AG04449 (cell line): ENCODE results near the gene CLIC1.
A peak's percentile ranks its signal among the peaks of the same experiment; 100 is the strongest.

Experiments used
- CTCF ChIA-PET: fragments of 350-600 bp; formaldehyde crosslinking; extraction: SDS; loops from one replicate; lab custom pipeline; 2021; ENCODE audit warnings: antibody characterized with exemption; lab: Yijun Ruan, JAX
- POLR2A ChIA-PET: fragments of 400-600, 350-600 bp; formaldehyde crosslinking; extraction: SDS; loops from one replicate; lab custom pipeline; 2020; ENCODE audit warnings: antibody characterized with exemption, inconsistent platforms; lab: Yijun Ruan, JAX
- DNase-seq: peaks from one replicate; pipeline ENCODE4 v3.0.0-alpha.2; 2010; ENCODE audit warnings: low read depth, low spot score
- H3K4me3 ChIP-seq: 2 replicates; pipeline ENCODE4 v1.5.1; 2011; ENCODE audit warnings: low read depth, mild to moderate bottlenecking, control low read depth, low read length
- TF ChIP-seq, protein P1 (sequence below): IDR thresholded peaks from one replicate; pipeline ENCODE4 v1.5.1; 2011; ENCODE audit warnings: mild to moderate bottlenecking, moderate library complexity, low read length, control low read depth, inconsistent platforms; ENCODE audit not compliant: insufficient read depth; ENCODE audit errors: missing control alignments

CLIC1 gene

DNA sequence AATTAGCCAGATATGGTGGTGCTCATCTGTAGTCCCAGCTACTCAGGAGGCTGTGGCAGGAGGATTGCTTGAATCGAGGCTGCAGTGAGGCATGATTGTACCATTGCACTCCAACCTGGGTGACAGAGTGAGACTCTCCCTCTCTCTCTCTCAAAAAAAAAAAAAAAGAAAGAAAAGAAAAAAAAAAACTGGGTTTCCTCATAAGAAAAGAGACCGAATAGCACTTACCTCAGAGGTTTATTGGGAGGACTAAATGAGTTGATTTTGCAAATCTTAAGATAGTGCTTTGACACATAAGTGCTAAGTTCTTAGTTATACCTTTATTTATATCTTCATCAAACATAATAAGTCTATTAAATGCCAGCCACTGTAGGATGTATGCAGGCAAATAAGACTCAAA, 34.5 kb upstream of the CLIC1 start:
- ChIA-PET CTCF (interaction anchor here (0.5 to 3.4 kb wide), 17 partner anchors 8 to 172 kb away, joined by 3 to 29 read pairs (median 8); partner anchors contain the start of genes ABHD16A, LSM2, LY6G5C and MSH5), POLR2A (interaction anchor here (0.5 to 1.4 kb wide), 2 partner anchors 10 to 25 kb away, joined by 3 read pairs; partner anchors contain the start of gene VARS1)
- TF ChIP-seq, protein P1, sequence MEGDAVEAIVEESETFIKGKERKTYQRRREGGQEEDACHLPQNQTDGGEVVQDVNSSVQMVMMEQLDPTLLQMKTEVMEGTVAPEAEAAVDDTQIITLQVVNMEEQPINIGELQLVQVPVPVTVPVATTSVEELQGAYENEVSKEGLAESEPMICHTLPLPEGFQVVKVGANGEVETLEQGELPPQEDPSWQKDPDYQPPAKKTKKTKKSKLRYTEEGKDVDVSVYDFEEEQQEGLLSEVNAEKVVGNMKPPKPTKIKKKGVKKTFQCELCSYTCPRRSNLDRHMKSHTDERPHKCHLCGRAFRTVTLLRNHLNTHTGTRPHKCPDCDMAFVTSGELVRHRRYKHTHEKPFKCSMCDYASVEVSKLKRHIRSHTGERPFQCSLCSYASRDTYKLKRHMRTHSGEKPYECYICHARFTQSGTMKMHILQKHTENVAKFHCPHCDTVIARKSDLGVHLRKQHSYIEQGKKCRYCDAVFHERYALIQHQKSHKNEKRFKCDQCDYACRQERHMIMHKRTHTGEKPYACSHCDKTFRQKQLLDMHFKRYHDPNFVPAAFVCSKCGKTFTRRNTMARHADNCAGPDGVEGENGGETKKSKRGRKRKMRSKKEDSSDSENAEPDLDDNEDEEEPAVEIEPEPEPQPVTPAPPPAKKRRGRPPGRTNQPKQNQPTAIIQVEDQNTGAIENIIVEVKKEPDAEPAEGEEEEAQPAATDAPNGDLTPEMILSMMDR, result no peak
- no peak overlapping the region for H3K4me3 ChIP-seq
- no peak for DNase-seq

DNA sequence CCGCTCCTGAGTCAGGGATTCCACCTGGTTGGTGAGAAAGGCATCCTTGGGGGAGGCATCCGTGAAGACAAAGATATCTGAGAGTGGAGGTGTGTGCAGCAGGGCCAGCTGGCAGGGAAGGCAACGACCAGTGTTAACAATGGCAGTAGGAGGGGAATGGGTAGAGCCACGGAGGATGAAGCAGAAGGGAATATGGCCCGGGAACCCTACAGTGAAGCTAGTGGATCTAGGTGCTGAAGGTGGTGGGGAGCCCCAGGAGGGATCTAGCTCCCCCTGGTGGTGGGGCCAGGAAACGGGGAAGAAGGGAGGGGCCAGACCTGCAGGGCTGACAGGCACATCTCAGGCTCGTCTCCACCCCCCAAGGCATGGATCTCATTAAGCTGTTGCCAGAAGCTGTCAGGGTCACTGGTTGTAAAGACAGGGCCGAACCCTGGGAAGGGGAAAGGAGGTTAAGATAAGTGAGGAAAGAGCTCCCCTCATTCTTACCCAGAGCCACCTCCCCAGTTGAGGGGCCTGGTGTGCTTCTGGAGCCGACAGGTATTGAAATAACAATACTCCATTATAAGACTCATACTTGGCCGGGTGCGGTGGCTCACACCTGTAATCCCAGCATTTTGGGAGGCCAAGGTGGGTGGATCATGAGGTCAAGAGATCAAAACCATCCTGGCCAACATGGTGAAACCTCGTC, 33.5 kb upstream of the CLIC1 start:
- ChIA-PET POLR2A (interaction anchor here (0.7 to 1.4 kb wide), 3 partner anchors 26 to 58 kb away, joined by 3 read pairs; partner anchors contain the start of genes CLIC1, HSPA1B and VARS1), CTCF (interaction anchor here (0.6 to 3.4 kb wide), 33 partner anchors 8 to 103 kb away, joined by 3 to 29 read pairs (median 7); partner anchors contain the start of genes ABHD16A, CSNK2B, LSM2 and LY6G5C)
- no peak overlapping the region for H3K4me3 ChIP-seq
- TF ChIP-seq, protein P1, result peak; percentile 78
- no peak for DNase-seq

DNA sequence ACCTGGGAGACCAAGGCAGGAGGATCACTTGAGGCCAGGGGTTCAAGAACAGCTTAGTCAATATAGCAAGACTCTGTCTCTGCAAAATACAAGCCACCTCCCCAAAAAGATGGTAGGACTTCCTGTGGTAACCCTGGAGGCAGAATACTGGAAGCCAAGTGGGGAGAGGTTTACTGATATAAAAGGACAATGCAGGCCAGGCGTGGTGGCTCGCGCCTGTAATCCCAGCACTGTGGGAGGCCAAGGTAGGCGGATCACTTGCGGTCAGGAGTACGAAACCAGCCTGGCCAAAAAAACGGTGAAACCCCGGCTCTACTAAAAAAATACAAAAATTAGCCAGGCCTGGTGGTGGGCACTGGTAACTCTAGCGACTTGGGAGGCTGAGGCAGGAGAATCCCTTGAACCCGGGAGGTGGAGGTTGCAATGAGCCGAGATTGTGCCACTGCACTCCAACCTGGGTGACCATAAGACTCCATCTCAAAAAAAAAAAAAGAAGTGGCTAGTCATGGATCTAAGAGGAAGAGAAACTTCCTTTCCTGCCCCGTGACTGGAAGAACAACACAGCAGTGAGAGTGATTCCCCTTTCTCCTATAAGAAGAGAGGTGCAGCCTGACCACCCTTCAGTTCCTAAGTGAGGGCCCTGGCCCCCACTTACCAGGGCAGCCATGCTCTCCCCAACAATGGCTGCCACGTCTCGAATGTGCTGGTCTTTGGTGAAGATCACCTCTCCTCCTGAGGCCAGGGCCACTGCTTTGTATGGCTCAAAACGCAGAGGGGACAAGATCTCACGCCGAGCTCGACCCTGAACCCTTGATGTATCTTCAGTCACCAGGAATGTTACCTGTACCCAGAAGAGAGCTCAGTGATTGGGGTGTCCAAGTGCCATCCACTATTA, 32.3 kb upstream of the CLIC1 start:
- ChIA-PET CTCF (interaction anchor here (0.9 to 3.4 kb wide), 19 partner anchors 11 to 95 kb away, joined by 3 to 29 read pairs (median 8); partner anchors contain the start of genes ABHD16A, LY6G5C, MSH5 and VARS1), POLR2A (no interaction called here)
- H3K4me3 ChIP-seq, result no peak overlapping the region
- no peak for DNase-seq
- TF ChIP-seq, protein P1, result no peak

DNA sequence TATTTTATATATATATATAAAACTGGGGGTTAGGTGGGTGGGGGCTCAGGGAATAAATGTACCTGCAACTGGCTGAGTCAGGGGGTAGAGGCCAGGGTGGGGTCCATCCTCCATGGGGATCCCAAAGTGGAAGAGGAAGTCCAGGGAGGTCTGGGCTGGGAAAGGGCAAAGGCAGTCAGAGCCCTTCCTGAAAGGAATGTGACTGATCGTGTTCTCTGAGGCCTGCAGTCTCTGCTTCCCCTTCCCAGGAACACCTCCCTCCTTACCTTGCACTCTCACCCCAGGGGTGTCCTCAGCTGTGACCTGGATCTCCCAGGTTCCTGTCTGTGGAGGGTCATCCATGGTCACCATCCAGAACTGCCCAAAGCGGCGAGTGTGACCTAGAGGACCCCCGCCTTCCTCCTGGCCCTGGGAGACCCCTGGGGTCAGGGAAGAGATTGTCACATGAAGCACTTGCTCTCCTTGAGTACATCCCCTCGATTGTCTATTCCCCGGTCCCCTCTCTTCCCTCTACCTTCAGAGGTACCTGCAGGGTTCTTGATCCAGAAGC, 30.8 kb upstream of the CLIC1 start:
- TF ChIP-seq, protein P1, result no peak
- ChIA-PET CTCF (interaction anchor here (0.8 to 0.9 kb wide), 2 partner anchors 14 to 26 kb away, joined by 3 to 4 read pairs; no protein-coding TSS in a partner anchor), POLR2A (interaction anchor here (1.2 kb wide), 1 partner anchor 60 kb away, joined by 4 read pairs; the partner anchor contains the start of gene HSPA1B)
- no peak for DNase-seq
- no peak overlapping the region for H3K4me3 ChIP-seq

DNA sequence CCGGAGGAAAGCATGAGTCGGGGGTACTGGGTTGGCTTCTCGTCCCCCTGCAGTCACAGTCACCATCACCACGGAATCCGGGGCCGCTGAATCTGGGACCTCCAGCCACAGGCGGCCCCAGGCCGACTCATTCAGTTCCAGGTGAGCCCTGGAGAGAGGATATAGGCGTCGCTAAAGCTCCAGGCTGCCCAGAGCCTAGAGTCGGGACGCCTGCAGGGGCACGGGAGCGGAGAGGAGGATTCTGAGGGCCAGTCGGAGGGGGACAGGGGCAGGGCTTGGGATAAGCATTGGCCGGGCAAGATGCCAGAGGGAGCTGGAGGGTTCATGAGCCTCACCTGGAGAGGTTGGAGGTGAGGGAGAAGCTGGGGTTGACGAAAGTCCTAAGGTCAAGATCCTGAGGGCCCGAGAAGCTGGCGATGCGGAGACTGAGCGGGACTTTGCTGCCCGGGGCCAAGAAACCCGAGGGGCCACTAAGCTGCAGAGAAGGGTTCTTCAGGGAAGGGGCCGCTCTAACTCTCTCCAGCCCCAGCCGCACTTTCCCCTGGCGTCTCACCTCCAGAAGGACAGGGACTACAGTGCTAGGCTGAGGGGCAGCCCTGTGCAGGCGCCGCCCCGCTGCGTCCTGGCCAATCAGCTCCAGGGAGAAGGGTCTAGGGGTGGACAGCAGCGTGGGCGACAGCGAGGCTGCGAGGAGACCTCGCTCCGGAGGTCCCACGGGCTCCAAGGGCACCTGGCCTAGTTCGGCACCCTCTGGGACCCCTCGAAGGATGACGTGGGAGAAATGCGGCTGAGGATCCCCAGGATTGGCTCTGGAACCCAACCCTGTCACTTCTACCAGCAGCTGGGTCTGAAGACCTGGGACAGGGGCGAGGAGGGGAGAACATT, 29.8 kb upstream of the CLIC1 start:
- TF ChIP-seq, protein P1, result no peak

More for the DNA sequence above, 29.8 kb upstream of the CLIC1 start:
- ChIA-PET CTCF (interaction anchor here (1.0 to 1.4 kb wide), 3 partner anchors 9 to 22 kb away, joined by 3 read pairs; no protein-coding TSS in a partner anchor), POLR2A (interaction anchor here (1.2 kb wide), 1 partner anchor 61 kb away, joined by 4 read pairs; the partner anchor contains the start of gene HSPA1B)
- peak overlapping the region; percentile 40 for H3K4me3 ChIP-seq
- no peak for DNase-seq
